ENCODE results near the gene NHSL2. TPM values are rescaled to one million over a fixed set of nuclear protein-coding genes. Genes with fewer than 3 reads are reported as not detected.

The NHSL2 gene
- polyA plus RNA-seq, 1 of the 3 experiments (the other 2 are of a cell fraction) = 0.61 TPM

DNA sequence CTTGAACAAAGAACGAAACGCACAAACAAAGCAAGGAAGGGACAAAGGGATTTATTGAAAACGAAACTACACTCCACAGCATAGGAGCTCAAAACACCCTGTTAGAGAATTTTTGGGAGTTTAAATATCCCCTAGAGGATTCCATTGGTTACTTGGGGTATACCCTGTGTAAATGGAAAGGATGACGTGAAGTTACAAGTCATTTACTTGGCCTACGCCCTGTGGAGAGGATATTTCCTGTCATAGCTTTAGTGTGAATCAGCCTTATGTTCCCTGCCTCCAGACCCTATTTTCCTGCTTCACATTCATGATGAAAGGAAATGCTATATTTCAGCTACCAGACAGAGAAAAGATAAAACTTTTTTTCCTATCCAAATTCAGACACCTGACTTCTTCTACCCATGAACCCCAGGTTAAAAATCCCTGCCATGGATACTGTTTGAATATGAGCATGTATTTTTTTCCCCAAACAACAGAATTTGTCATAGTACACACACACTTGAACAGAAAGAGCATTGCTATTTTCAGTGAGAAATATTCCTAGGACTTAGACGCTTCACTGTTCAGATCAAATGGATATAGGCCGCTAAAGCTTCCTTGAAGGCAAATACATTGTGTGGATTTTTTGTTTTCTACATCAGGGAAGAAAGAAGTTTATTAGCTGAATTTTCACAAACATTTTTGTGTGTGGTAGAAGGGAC lies 291.3 kb downstream of the NHSL2 start:
- H3K27me3 ChIP-seq (ENCODE audit: insufficient read depth) = no peaks in the 10 kb centered on the region
- H3K4me3 ChIP-seq (ENCODE audit: low read depth in 2 of 2, low read length in 1 of 2) = peak overlapping the region in 1 of 2 experiments; percentile 34; a peak in 1 of 4 replicates
- DNase-seq = no peak
- H3K9ac ChIP-seq = peak overlapping the region; percentile 60
- WGBS (ENCODE audit: low lambda C conversion rate) = 59% methylated on average over 7 of the region's 7 CpGs
- H2AFZ ChIP-seq (ENCODE audit: low read depth) = peak overlapping the region; percentile 60
- peak overlapping the region; percentile 54; the same call in 1 of the 2 replicates for H3K4me2 ChIP-seq
- peaks cover 40 to 50% of the 10 kb centered on the region in 2 experiments for H3K36me3 ChIP-seq (replicated peaks in 1 of 2; ENCODE audit: control insufficient read depth in 1 of 2, insufficient read depth in 2 of 2, low read length in 1 of 2)
- H3K9me2 ChIP-seq = no peaks in the 10 kb centered on the region
- H3K4me1 ChIP-seq (ENCODE audit: control insufficient read depth in 1 of 2, insufficient read depth in 2 of 2, low read depth in 1 of 2, low read length in 1 of 2) = no peaks in the 10 kb centered on the region
- H3K27ac ChIP-seq (ENCODE audit: low read depth in 2 of 2, low read length in 1 of 2) = peak overlapping the region in 1 of 2 experiments; percentile 87; a peak in 3 of 4 replicates
- ChIA-PET CTCF (no interaction called here), POLR2A (no interaction called here)
- peaks cover 15% of the 10 kb centered on the region for H3F3A ChIP-seq (replicated peaks; ENCODE audit: insufficient read depth)
- H3K79me2 ChIP-seq (ENCODE audit: insufficient read depth) = peaks cover 34% of the 10 kb centered on the region; the same call in 1 of the 2 replicates
- H3K9me3 ChIP-seq = no peaks in the 10 kb centered on the region
- H4K20me1 ChIP-seq (ENCODE audit: insufficient read depth) = no peaks in the 10 kb centered on the region
- TF ChIP-seq, protein P1, sequence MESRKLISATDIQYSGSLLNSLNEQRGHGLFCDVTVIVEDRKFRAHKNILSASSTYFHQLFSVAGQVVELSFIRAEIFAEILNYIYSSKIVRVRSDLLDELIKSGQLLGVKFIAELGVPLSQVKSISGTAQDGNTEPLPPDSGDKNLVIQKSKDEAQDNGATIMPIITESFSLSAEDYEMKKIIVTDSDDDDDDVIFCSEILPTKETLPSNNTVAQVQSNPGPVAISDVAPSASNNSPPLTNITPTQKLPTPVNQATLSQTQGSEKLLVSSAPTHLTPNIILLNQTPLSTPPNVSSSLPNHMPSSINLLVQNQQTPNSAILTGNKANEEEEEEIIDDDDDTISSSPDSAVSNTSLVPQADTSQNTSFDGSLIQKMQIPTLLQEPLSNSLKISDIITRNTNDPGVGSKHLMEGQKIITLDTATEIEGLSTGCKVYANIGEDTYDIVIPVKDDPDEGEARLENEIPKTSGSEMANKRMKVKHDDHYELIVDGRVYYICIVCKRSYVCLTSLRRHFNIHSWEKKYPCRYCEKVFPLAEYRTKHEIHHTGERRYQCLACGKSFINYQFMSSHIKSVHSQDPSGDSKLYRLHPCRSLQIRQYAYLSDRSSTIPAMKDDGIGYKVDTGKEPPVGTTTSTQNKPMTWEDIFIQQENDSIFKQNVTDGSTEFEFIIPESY (IDR thresholded peaks at IDR 0.05; ENCODE audit: borderline replicate concordance, low read depth) = no peak
- TF ChIP-seq JUND (IDR thresholded peaks at IDR 0.05) = peak; percentile 21
- TF ChIP-seq POLR2AphosphoS5 (IDR thresholded peaks at IDR 0.05; ENCODE audit: low read depth, low read length) = no peak
- TF ChIP-seq MXI1 (IDR thresholded peaks at IDR 0.05; ENCODE audit: low read depth, low read length) = no peak
- no peak for TF ChIP-seq ELF1 (IDR thresholded peaks at IDR 0.05)
- no peak for TF ChIP-seq EZH2phosphoT487 (IDR thresholded peaks at IDR 0.05; ENCODE audit: borderline replicate concordance, low read depth)
- no peak for TF ChIP-seq RCOR1 (IDR thresholded peaks at IDR 0.05; ENCODE audit: low read length)
- peak; percentile 50; the same call in 1 of the 2 replicates for TF ChIP-seq FOSL2 (IDR thresholded peaks at IDR 0.05; ENCODE audit: borderline replicate concordance, low read depth)
- TF ChIP-seq, protein P2, sequence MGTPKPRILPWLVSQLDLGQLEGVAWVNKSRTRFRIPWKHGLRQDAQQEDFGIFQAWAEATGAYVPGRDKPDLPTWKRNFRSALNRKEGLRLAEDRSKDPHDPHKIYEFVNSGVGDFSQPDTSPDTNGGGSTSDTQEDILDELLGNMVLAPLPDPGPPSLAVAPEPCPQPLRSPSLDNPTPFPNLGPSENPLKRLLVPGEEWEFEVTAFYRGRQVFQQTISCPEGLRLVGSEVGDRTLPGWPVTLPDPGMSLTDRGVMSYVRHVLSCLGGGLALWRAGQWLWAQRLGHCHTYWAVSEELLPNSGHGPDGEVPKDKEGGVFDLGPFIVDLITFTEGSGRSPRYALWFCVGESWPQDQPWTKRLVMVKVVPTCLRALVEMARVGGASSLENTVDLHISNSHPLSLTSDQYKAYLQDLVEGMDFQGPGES (IDR thresholded peaks at IDR 0.05; ENCODE audit: low read depth, low read length) = no peak

Small RNA genes within 50 kb of the gene (small RNA-seq; reads per million reads assigned to genes)
- 0 reads per million in 7 experiments for gene RNU6-1078P

Other genes starting within 250 kb of the NHSL2 start
- gene CXorf49, start 192.6 kb upstream of the NHSL2 start, polyA plus RNA-seq (2012; rRNA removed) = not detected in 2 replicates
- not detected in 2 replicates for gene CXorf49B, start 147.5 kb upstream of the NHSL2 start, polyA plus RNA-seq (2012; rRNA removed)
- gene RTL5, start 221.1 kb downstream of the NHSL2 start, polyA plus RNA-seq (2012; rRNA removed) = 1.5 and 1.8 TPM in 2 replicates